ENCODE results near the gene F12. TPM values are rescaled to one million over a fixed set of nuclear protein-coding genes. Genes with fewer than 3 reads are reported as not detected.

Gene F12
- total and polyA plus RNA-seq, 2 donors (not counting 3 experiments of a cell fraction or from before 2014, with no cell fraction given), result 1.00 to 1.4 TPM

DNA sequence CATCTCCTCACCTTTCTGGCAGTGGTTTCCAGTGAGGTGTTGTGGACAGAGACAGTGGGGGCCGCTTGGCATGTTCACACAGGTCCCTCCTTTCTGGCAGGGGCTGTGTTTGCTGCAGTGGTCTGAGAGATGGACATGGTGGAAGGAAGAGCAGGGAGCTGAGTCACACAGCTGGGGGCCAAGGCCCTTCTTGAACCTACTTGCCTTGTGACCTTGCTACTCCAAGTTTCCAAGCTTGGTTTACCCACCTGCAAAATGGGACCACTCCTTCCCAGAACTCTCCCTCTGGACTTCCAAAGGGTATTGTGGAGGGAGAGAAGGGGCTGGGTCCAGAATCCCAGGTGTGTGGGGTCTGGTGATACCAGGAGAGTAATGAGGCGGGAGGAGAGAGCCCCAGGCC, 4.1 kb downstream of the F12 start:
- Histone ChIP-seq H3K4me1 (ENCODE audit: control insufficient read depth, extremely low read depth, insufficient read depth, low read length) (peaks cover 23% of the 10 kb centered on the region), H3K27ac (ENCODE audit: insufficient read depth, low read depth, low read length) (no peak overlapping the region), H3K9me1 (replicated peaks; ENCODE audit: control insufficient read depth, extremely low read depth, insufficient read depth, low read length) (no peaks in the 10 kb centered on the region), H3K27me3 (ENCODE audit: control insufficient read depth in 2 of 2, insufficient read depth in 2 of 2, low read length in 2 of 2) (peaks cover 28 to 30% of the 10 kb centered on the region in 2 experiments), H3K9me3 (replicated peaks; ENCODE audit: control insufficient read depth, insufficient read depth, low read length) (no peaks in the 10 kb centered on the region), H3K36me3 (ENCODE audit: control insufficient read depth in 2 of 2, extremely low read depth in 1 of 2, insufficient read depth in 2 of 2, low read length in 2 of 2) (no peaks in the 10 kb centered on the region), H3K9ac (replicated peaks; ENCODE audit: extremely low read depth, insufficient read depth, low read length) (no peak overlapping the region), H3K79me2 (ENCODE audit: control insufficient read depth, insufficient read depth, low read length) (no peaks in the 10 kb centered on the region), H3K4me2 (ENCODE audit: insufficient read depth, low read length) (no peak overlapping the region), H2AFZ (ENCODE audit: low read depth, low read length) (no peak overlapping the region), H3K4me3 (replicated peaks in 1 of 3; ENCODE audit: insufficient read depth in 1 of 3, low read depth in 1 of 3, low read length in 3 of 3) (no peak overlapping the region), H4K20me1 (replicated peaks; ENCODE audit: control insufficient read depth, extremely low read depth, insufficient read depth, low read length) (no peaks in the 10 kb centered on the region)
- POLR2A ChIA-PET, result interaction anchor here (1.1 to 1.8 kb wide), 2 partner anchors 27 to 48 kb away, joined by 4 to 7 read pairs; no protein-coding TSS in a partner anchor
- no TSS peak for BruUV-seq (replicated peaks)
- DNase-seq (ENCODE audit: low read depth, low spot score) (no peak), FAIRE-seq (no peak)
- intact Hi-C loops (cut with micrococcal nuclease) (loop anchor here (2.0 kb wide), 1 partner anchor 89 kb away; no protein-coding TSS in a partner anchor), dilution Hi-C loops (cut with MboI; ENCODE audit: extremely low pct_ligation_motif_present, low sequenced_read_pairs) (no loop called here)
- CTCF ChIA-PET, result interaction anchor here (1.2 to 7.1 kb wide), 13 partner anchors 16 to 295 kb away, joined by 3 to 288 read pairs (median 21); partner anchors contain the start of genes GRK6, PRR7 and SLC34A1
- TF ChIP-seq, protein P1, sequence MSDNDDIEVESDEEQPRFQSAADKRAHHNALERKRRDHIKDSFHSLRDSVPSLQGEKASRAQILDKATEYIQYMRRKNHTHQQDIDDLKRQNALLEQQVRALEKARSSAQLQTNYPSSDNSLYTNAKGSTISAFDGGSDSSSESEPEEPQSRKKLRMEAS (IDR thresholded peaks at IDR 0.05; ENCODE audit: insufficient read depth, insufficient read length), result no peak
- TF ChIP-seq FOS (IDR thresholded peaks at IDR 0.05; ENCODE audit: borderline replicate concordance, insufficient read depth, low read length) (no peak), JUN (IDR thresholded peaks at IDR 0.05; ENCODE audit: borderline replicate concordance, insufficient read depth, insufficient read length, low read depth) (no peak), GATA2 (IDR thresholded peaks at IDR 0.05; ENCODE audit: insufficient read depth, insufficient read length, low read depth, low read length) (no peak), MYC (IDR thresholded peaks at IDR 0.05; ENCODE audit: low read depth, low read length) (no peak), EZH2 (IDR thresholded peaks at IDR 0.05; ENCODE audit: borderline replicate concordance, low read depth, low read length, severe bottlenecking) (no peak), POLR2AphosphoS5 (IDR thresholded peaks at IDR 0.05; ENCODE audit: insufficient read depth, low read depth, low read length) (no peak), CTCF (IDR thresholded peaks at IDR 0.05; ENCODE audit: extremely low read depth in 1 of 2, insufficient read depth in 1 of 2, low read depth in 1 of 2, low read length in 2 of 2) (no peak), POLR2A (IDR thresholded peaks at IDR 0.05; ENCODE audit: low read depth, low read length) (no peak)
